K562 (cell line): ENCODE measurements around the gene PCDHGA4. TPM values are rescaled to one million over a fixed set of nuclear protein-coding genes. Genes with fewer than 3 reads are reported as not detected.

ENCODE experiments used
- ATAC-seq: fragments of 200-7000 bp; cut with Tn5 transposase; 3 replicates; pipeline ENCODE4 v1.9.1; 2020; ENCODE audit warnings: moderate library complexity
- BruUV-seq: library from RNA; stranded (reverse); fragments of 400-500 nt; replicated peaks from 2 replicates; lab custom pipeline; 2021; lab: Mats Ljungman, UMichigan
- CTCF ChIA-PET: fragments of 300-600 bp; formaldehyde crosslinking; extraction: SDS; loops from one replicate; lab custom pipeline; 2021; ENCODE audit warnings: low intra/inter-chr PET ratio; lab: Yijun Ruan, JAX
- POLR2A ChIA-PET: fragments of 300-600, 350-650 bp; sonication (Branson Sonifier 250); formaldehyde crosslinking; extraction: SDS; loops from one replicate; lab custom pipeline; 2021; ENCODE audit warnings: antibody characterized with exemption, inconsistent platforms; lab: Yijun Ruan, JAX
- DNase-seq, 4 experiments: peaks; one replicate each; pipeline versions ENCODE4 v3.0.0 to v3.0.0-alpha.2; 2011 to 2018; ENCODE audit warnings: low spot score in 3 of 4, mixed read lengths in 3 of 4; ENCODE audit errors: extremely low read depth in 1 of 4
- FAIRE-seq: peaks from 2 replicates; lab custom pipeline; 2011; peaks lifted over from hg19 to GRCh38; lab: Jason Lieb, UNC
- H2AFZ ChIP-seq: 2 replicates; pipeline ENCODE4 v1.6.0; 2011; ENCODE audit warnings: low read depth, low read length, control low read depth, inconsistent platforms
- H3K27ac ChIP-seq: fragments of 200-600 bp; 3 replicates; pipeline ENCODE4 v1.8.0; 2011; ENCODE audit warnings: low read depth, mild to moderate bottlenecking, control low read depth, inconsistent platforms, low read length, moderate library complexity, mixed read lengths; ENCODE audit errors: extremely low read depth
- H3K27me3 ChIP-seq, 2 experiments: fragments of 300-600 bp in 1 of 2; 2 replicates in 1 of 2; 3 replicates in 1 of 2; pipeline versions ENCODE4 v1.6.0 to v1.8.0; 2011; ENCODE audit warnings: inconsistent platforms in 2 of 2, low read length in 2 of 2, mild to moderate bottlenecking in 1 of 2, mixed read lengths in 1 of 2, moderate library complexity in 1 of 2; ENCODE audit not compliant: control insufficient read depth in 2 of 2, insufficient read depth in 2 of 2
- H3K36me3 ChIP-seq: fragments of 300-600 bp; 3 replicates; pipeline ENCODE4 v1.8.0; 2011; ENCODE audit warnings: mild to moderate bottlenecking, low read length, inconsistent platforms; ENCODE audit not compliant: control insufficient read depth, insufficient read depth
- H3K4me1 ChIP-seq, 2 experiments: fragments of 200-600 bp in 1 of 2; replicated peaks in 1 of 2; 2 replicates in 1 of 2; 3 replicates in 1 of 2; pipeline versions ENCODE4 v1.5.1 to v1.8.0; 2011; ENCODE audit warnings: inconsistent platforms in 2 of 2, low read length in 2 of 2, mild to moderate bottlenecking in 1 of 2, mixed read lengths in 1 of 2, moderate library complexity in 1 of 2; ENCODE audit not compliant: control insufficient read depth in 2 of 2, insufficient read depth in 2 of 2
- H3K4me2 ChIP-seq: 2 replicates; pipeline ENCODE4 v1.6.1; 2011; ENCODE audit warnings: low read length, control low read depth, inconsistent platforms, mixed read lengths; ENCODE audit not compliant: insufficient read depth
- H3K4me3 ChIP-seq: fragments of 200-600 bp; sonication (generic), shearing (Covaris generic); 2 replicates; pipeline ENCODE4 v1.5.1; 2016; ENCODE audit warnings: control low read depth, inconsistent platforms
- H3K79me2 ChIP-seq: fragments of 200-600 bp; 3 replicates; pipeline ENCODE4 v1.8.0; 2011; ENCODE audit warnings: low read length, inconsistent platforms; ENCODE audit not compliant: control insufficient read depth, insufficient read depth
- H3K9ac ChIP-seq, 2 experiments: 2 replicates each; pipeline versions ENCODE4 v1.6.0 to v1.6.1; 2011; ENCODE audit warnings: low read depth in 2 of 2, low read length in 2 of 2, control low read depth in 1 of 2, inconsistent platforms in 1 of 2, mild to moderate bottlenecking in 1 of 2, mixed read lengths in 1 of 2; ENCODE audit not compliant: insufficient read depth in 1 of 2
- H3K9me1 ChIP-seq: one replicate; pipeline ENCODE4 v1.6.0; 2011; ENCODE audit warnings: inconsistent platforms, mild to moderate bottlenecking, low read length, moderate library complexity; ENCODE audit not compliant: control insufficient read depth, insufficient read depth
- H3K9me3 ChIP-seq: replicated peaks from 2 replicates; pipeline ENCODE4 v1.5.1; 2011; ENCODE audit warnings: low read depth, low read length, inconsistent platforms; ENCODE audit not compliant: control insufficient read depth, insufficient read depth
- H4K20me1 ChIP-seq: replicated peaks from 2 replicates; pipeline ENCODE4 v1.6.1; 2011; ENCODE audit warnings: low read length, inconsistent platforms, mixed read lengths; ENCODE audit not compliant: control insufficient read depth, insufficient read depth
- HMG20B ChIP-seq: fragments of 250-450 bp; sonication (Bioruptor Pico); IDR thresholded peaks from 2 replicates; pipeline ENCODE4 v1.5.0; 2021; ENCODE audit warnings: mild to moderate bottlenecking
- MXI1 ChIP-seq: IDR thresholded peaks from 2 replicates; pipeline ENCODE4 v1.6.1; 2011; ENCODE audit warnings: low read depth, mild to moderate bottlenecking, improper control_type of control experiment, low read length
- TCF15 ChIP-seq: fragments of 250-450 bp; sonication (Bioruptor Pico); IDR thresholded peaks from 2 replicates; pipeline ENCODE4 v1.8.0; 2022; ENCODE audit warnings: moderate library complexity, mild to moderate bottlenecking, inconsistent platforms
- WGBS: fragments of 100-300 bp; shearing (Covaris generic); methylation state at CpG from one replicate; pipeline ENCODE4 v1.1.6; 2016; ENCODE audit warnings: low coverage, mixed read lengths; ENCODE audit not compliant: insufficient coverage; ENCODE audit errors: missing lambda C conversion rate; 5-methylcytosine and 5-hydroxymethylcytosine counted together
- in situ Hi-C: fragments of 300-500 bp; cut with MboI; formaldehyde crosslinking; loops from 4 replicates; pipeline ENCODE4 v1.15.0; 2018; ENCODE audit warnings: inconsistent platforms, mixed read lengths
- intact Hi-C: fragments of 100-400 bp; cut with micrococcal nuclease; formaldehyde crosslinking; loops from 2 replicates; pipeline ENCODE4 v1.14.2; 2022
- polyA plus RNA-seq, 8 experiments: library from polyadenylated mRNA; depleted of rRNA in 4 of 8; stranded (reverse) in 5 of 8; unstranded in 3 of 8; fragments of >200 nt; fragmentation: Nextera tagmentation in 2 of 8; fragmentation: Illumina TruSeq in 1 of 8; extraction: Ambion mirVana in 2 of 8; extraction: Trizol in 1 of 8; gene quantifications; 2 replicates each; pipeline versions ENCODE4 v1.2.1 to v1.2.3, GENCODE V29; 2011 to 2014; ENCODE audit warnings: inconsistent platforms in 1 of 8, missing spikeins in 1 of 8
- total RNA-seq, 7 experiments: library from RNA; depleted of rRNA in 6 of 7; stranded (reverse); fragments of >200 nt in 6 of 7; fragmentation: Illumina TruSeq in 2 of 7; extraction: Trizol in 2 of 7; gene quantifications; 2 replicates each; pipeline versions ENCODE4 v1.2.1 to v1.2.3, GENCODE V29; 2011 to 2021; ENCODE audit warnings: low replicate concordance in 1 of 7

PCDHGA4 gene
- total and polyA plus RNA-seq, 9 of the 15 experiments (the other 6 are each of a cell fraction or from before 2014, with no cell fraction given): 0.12 to 0.40 (median 0.36) TPM; not detected in 2

GRCh38 chr5:141389153-141390042, 34.6 kb downstream of the PCDHGA4 start:
- CTCF ChIA-PET: no interaction called here
- WGBS: 31% methylated on average over 71 of the region's 77 CpGs

More at GRCh38 chr5:141389153-141390042, 34.6 kb downstream of the PCDHGA4 start:
- Histone ChIP-seq H3K9ac (no peak overlapping the region), H3K36me3 (no peaks in the 10 kb centered on the region), H3K27me3 (peaks cover 3 to 32% of the 10 kb centered on the region in 2 experiments; a peak in 3 of 5 replicates), H3K27ac (no peak overlapping the region), H3K4me2 (no peak overlapping the region), H4K20me1 (no peaks in the 10 kb centered on the region), H3K9me1 (no peaks in the 10 kb centered on the region), H3K79me2 (no peaks in the 10 kb centered on the region), H2AFZ (no peak overlapping the region), H3K4me1 (peaks cover 0 to 13% of the 10 kb centered on the region in 2 experiments; a peak in 1 of 5 replicates), H3K9me3 (no peaks in the 10 kb centered on the region), H3K4me3 (no peak overlapping the region)
- BruUV-seq: no TSS peak
- FAIRE-seq (no peak), ATAC-seq (no peak), DNase-seq (no peak)
- in situ Hi-C loops: no loop called here
- TF ChIP-seq TCF15 (CRISPR knock-in tag) (no peak), HMG20B (CRISPR knock-in tag) (no peak), MXI1 (no peak)
- intact Hi-C loops: no loop called here
- POLR2A ChIA-PET: no interaction called here
